GM21825 (cell line): Measurements from ENCODE around the gene EIF3F.
A peak's percentile ranks its signal among the peaks of the same experiment; 100 is the strongest.

Experiments
- ATAC-seq: cut with Tn5 transposase; IDR thresholded peaks from one replicate; pipeline ENCODE4 v1.9.1; 2021; ENCODE audit warnings: mild to moderate bottlenecking, moderate library complexity; ENCODE audit not compliant: unreplicated experiment

The EIF3F gene, protein sequence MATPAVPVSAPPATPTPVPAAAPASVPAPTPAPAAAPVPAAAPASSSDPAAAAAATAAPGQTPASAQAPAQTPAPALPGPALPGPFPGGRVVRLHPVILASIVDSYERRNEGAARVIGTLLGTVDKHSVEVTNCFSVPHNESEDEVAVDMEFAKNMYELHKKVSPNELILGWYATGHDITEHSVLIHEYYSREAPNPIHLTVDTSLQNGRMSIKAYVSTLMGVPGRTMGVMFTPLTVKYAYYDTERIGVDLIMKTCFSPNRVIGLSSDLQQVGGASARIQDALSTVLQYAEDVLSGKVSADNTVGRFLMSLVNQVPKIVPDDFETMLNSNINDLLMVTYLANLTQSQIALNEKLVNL

DNA sequence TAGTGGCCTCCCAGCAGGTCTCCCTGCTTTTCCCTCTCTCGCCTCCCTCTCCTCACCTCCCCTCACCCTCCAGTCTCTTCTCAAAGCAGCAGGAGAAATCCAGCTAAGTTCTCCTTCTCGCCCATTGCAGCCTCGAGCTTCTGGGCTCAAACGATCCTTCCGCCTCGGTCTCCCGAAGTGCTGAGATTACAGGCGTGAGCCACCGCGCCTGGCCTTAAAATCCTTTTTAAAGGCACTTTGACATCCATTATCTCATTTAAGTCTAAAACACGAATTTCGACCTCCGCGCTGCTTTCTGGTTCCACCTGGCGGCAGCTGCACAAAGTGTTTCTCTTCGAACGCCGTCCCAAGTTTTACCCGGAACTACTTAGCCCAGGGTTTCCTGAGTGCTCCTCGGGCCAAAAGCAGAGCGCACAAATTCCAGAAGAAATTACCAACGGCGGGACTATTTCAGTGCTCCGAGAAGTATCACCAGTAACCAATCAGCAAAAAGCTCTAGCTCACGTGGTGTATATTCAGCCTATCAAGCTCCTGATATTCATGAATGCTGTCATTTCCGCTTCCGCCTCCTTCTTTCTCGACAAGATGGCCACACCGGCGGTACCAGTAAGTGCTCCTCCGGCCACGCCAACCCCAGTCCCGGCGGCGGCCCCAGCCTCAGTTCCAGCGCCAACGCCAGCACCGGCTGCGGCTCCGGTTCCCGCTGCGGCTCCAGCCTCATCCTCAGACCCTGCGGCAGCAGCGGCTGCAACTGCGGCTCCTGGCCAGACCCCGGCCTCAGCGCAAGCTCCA, at the start of gene EIF3F:
Gene EIF3F (plus strand): TSS at position 570 of the 792 bp plus-strand sequence. CDS start 16 bp downstream, at position 586.
- ATAC-seq = peak; percentile 96

DNA sequence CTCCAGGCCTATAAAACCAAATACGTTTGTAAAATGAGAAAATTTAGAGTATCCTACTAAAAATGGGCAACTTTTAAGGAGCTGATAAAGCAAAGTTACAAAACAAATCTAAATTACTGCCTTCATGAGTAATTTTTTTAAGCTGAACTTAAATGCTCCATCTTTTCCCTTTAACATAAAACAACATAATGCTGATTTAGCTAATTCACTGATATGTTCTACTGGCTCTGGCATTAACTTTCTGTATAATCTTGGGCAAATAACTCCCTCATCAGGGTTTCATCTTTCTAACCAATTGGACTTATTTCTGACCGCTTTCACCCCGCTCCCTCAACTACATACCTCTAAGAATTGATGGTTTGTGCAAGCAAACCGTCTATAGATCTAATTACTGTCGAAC, 46.0 kb upstream of the EIF3F start:
- no peak for ATAC-seq

DNA sequence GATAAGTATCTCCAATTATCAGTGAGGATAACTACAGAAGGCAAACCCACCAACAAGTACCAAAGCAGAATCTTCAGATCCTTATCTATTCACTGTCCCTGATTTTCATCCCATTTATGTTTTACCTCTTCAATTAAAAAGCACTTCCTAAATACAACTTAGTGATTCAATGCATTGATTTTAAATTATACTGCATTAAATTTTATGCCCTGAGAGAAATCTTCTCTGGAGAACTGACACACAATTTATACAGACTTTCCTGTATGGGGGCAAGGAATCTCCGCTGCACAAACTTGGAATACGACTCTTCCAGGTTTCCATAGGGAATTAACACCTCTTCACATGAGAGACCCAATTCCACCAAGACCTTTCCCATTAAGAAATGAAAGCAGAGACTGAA, 45.5 kb upstream of the EIF3F start, which contains the start of gene OR10A3:
Gene OR10A3 (minus strand): TSS at position 101 of the 400 bp plus-strand sequence. CDS start 2,188 bp downstream, outside the sequence.
- no peak for ATAC-seq

DNA sequence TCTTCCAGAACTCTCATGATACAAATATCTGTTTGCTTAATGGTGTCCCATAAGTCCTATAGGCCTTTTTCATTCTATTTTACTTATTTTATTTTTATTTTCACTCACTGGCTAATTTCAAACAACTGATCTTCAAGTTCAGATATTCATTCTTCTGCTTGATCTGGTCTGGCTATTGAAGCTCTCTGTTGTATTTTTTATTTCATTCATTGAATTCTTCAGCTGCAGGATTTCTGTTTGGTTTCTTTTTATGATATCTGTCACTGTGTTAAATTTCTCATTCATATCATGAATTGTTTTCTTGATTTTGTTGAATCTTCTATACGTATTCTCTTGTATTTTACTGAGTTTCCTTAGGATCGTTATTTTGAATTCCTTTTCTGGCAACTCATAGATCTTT, 43.0 kb upstream of the EIF3F start:
- ATAC-seq = no peak

DNA sequence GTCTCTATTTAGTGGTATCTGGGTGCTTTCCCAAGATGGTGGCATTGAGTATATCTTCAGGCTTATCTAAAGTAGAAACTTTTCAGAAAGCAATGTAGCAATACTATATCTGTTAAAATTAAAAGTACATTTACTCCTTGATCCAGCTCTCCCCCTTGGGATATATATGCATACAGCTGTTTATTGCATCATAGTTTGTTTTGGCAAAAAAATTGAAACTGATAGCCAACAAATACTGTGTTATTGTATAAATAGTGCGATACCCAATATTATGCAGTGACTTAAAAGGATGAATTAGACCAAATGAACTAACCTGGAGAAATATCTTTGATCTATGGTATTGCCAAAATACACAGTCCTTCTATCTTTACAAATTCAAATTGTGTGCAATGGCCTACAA, 37.2 kb upstream of the EIF3F start:
- ATAC-seq = no peak

DNA sequence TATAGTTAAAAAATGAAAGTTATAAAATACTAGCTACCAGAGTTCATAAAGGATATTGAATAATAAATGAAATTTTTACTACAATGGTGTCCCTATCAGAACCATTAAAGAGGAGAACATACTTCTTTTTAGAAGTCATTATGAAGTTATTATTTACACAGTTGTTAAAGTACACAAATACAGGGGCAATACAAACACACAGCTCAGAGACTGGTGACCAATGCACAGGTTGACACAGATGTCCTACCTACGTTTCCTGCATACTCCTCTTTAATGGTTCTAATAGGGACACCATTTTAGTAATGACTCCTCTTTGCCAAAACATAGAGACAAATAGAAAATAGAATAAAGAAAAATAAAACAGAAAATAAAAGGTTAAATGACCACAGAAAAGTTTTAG, 31.9 kb upstream of the EIF3F start:
- ATAC-seq = no peak

DNA sequence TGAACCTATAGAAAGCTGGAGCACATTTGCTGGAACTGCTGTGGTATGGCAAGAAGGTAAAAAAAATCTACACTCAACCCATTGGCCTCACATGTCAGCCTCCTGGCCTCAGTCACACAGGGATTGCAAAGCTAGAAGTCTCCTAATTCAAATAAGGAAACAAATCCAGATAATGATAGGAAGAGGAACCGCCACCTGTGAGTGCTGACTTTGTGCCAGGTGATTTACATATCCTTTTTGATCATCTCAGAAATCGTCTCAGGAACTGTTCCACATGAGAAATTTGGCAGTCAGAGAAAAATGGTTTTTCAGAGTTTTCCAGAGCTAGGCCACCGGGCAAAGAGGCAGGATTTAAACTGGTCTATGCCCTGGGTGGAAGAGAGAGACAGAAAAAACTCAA, 22.9 kb upstream of the EIF3F start:
- no peak for ATAC-seq

DNA sequence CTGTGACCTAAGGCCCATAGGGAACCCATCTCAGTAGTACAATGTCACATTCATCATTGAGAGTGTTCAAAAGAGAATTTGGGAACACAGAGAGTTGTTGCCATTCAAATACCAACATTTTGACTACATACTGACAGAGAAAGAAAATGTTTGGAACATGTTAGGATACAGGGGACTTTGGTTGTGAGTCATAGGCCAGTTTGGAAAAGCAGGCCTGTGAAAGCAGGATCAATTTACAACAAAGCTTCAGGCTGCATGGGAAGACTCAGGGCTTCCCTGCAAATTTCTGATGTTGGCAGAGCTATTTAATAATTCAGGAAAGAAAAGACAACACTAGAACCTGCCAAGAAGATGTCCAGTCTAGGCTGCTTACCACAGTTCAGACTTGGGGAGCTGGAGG, 22.3 kb upstream of the EIF3F start:
- ATAC-seq = no peak

DNA sequence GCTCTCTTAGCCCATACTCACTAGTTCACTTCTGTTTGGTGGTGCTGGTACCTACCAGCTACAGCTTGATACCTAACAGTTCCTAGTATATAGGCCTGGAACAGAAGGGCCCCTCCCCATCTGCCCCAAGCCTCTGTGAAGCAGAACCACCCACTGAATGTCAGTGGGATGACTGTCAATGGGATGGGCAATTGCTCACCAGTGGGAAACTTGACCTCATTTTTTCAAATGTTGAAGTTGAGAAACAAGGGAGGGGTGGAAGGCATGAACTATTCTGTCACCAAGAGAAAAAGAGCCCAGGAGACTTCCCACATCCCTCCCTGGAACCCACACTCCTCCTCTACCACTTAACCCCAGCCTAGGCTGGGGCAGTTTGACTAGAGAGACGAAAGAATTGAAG, 21.8 kb upstream of the EIF3F start, which contains the start of gene NLRP10:
Gene NLRP10 (minus strand): TSS at position 62 of the 400 bp plus-strand sequence. CDS start 1,952 bp downstream, outside the sequence.
- no peak for ATAC-seq

DNA sequence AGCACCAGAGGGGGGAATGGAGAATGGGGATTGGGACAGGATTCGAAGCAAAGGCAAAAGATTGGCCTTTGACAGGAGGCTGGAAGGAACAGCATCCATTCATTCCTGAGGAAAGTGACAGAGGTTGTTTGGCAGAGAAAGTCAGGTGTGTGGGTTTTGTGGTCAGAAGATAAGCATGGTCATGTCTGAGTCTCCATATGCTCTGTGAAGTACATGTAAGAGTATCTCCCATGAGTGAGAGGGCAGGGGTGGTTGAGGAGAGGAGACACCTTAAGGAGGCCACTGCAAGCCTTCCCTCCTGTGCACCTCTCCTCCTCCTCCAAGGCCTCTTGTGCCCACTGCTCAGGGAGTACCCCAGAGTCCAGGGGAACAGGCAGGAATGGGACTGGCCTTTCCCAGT, 20.0 kb upstream of the EIF3F start:
- ATAC-seq = no peak

DNA sequence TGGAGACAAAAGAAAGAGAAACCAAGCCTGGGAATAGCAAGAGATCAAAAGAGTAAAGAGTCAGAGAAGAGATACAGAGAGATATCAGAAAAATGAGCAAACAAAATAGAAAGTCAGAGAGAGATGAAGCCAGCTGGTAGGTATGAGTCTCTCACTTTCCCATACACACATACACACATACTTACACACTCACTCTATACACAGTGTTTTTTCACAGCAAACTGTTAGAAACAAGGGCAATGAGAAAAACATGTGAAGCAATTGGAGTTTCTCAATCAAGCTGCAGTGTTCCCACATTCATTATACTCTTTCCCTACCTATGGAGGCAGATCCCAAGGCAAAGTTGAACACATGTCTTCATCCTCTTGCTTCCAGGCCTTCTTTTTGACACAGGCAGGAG, 19.3 kb upstream of the EIF3F start:
- ATAC-seq = no peak

DNA sequence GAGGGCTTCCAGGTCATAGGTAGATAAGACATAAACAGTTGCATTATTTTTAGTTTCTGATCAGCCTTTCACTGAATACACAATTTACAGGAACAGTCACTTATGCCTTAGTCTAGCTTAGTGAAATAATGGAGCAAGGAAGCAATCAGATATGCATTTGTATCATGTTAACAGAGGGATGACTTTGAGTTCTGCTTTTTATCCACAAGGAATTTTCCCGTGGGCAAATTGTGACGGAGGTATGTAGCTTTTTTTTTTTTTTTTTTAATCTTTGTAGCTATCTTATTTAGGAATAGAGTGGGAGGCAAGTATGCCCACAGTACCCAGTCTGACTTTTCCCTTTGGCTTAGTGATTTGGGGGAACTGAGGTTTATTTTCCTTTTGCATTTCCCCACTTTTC, 18.5 kb upstream of the EIF3F start:
- ATAC-seq = no peak

DNA sequence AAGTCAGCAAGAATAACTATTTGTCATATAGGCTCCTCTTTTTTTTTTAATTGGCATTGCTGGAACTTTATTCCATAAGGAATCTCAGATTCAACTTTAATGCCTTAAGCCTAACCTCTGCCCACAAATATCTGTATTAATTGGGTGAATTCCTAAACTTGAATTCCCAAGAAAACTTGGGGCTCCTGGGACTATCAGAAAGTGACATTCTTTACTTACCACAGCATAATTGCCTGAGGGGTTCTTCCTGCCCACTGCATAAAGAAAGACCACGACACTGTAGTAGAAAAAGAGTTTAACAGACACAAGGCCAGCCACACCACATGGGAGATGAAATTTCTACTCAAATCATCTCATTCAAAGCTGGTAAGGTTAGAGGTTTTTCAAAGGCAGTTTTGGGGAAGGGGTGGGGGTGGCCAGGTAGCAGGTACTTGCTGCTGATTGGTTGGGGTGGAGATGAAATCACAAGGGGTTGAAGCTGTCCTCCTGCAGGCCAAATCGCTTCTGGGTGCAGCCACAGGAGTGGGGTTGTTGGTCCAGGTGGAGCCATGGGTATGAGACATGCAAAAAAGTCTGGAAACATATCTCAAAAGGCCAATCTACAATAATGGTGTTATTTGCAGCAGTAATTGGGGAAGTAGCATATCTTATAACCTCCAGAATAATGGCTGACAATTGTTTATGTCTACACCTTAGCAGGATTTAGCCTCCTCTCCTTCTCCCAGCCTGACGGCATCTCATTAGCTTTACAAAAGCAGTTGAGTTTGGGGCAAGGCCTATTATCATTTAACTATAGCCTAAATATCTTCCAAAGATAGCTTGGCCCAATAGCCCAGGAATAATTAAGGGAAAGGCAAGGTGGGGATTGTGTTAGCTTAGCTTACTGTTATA, 17.1 kb upstream of the EIF3F start:
- ATAC-seq = no peak

DNA sequence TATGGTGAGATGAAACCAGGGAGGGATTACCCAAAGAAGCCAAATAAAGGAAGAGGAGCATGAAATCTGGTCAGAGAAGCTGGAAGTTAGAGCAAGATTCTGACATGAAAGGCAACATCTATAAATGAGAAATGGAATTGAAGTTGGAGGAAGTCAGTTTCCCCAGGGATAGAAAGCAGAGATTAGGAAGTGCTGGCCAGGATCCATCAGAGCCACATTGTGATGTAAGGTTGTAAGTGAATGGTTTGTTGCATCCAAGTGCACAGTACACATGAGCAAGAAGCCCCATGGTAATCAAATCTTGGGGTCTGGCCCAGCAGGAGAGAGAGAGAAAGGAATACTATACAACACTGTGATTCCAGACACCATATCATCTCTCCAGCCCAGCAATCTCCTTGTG, 15.3 kb upstream of the EIF3F start:
- no peak for ATAC-seq

DNA sequence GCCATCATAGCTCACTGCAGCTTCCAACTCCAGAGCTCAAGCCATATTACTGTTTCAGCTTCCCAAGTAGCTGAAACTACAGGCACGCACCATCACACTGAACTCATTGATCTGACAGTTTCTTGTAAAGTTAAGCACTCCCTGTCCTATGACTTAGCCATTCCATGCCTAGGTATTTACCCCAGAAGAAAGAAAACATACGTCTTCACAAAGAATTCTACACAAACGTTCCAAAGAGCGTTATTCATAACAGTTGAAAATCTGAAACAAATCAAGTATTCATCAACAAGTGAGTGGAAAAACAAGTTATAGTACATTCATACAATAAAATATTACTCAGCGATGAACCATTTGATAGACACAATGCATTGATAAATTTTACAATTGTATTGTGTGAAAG, 14.1 kb upstream of the EIF3F start:
- ATAC-seq = no peak

DNA sequence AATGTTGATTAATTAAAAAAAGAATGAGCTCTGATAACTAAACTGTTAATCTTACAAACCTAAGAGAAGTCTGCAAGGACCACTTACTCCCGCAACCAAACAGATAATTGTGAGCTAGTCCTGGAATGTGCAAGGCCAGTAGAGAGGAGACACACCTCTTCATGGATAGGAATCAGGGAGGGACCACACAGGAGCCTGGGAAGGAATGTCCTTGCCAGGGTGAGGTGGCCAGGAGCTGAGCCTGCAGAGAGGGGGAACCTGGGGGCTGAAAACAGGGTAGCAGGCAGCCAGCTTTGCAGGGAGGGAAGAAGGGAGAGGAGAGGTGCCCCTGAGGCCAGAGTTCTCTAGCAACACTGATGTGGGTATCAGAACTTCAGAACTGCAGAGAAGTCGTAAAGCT, 12.5 kb upstream of the EIF3F start:
- no peak for ATAC-seq

DNA sequence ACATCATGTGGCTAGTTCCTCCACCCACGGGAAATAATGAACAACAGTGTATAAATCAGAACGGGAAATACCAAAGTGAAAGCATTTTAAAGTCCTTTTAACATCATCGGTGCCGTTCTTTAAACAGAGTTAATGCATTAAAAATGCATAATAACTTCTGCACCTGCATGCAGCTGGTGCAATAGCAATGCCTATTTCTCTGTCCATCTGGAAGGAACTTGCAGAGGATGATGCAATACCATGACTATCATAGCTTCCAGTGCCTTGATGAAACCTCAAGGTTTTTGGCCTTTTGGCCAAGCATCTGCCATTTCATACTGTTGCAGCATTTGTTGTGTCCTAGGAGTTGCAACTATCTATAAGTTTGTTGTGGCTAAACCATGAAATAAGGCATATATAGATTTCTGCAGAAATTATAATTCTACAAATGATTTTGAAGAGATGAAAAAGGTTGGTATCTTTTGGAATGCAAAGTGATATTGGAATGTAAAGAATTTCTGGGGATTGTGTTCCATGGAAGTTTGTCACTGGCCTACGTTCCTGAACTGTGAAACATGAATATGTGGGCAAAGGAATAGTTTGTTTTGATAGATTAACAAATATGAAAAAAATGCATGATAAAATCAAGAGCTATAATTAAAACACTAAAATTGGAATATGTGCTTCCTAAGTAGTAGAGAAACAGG, 9.8 kb upstream of the EIF3F start:
- no peak for ATAC-seq

DNA sequence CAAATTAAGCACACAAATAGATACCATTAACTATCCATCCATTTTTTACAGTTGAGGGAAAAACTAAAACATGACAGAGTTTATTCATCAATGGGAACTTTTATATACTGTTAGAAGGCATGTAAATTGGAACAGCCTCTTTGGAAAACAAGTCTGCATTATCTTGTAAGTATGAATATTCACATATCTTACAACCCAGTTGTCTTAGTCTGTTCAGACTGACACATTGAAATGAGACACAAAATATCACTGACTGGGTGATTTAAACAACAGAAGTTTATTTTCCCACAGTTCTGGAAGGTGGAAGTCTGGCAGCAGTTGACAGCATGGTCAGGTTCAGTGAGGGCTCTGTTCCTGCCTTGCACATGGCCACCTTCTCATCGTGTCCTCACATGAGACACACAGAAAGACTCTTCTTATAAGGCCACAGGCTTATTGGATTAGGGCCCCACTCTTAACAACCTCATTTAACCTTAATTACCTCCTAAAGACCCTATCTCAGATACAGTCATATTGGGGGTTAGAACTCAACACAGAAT, 5.4 kb upstream of the EIF3F start:
- no peak for ATAC-seq

DNA sequence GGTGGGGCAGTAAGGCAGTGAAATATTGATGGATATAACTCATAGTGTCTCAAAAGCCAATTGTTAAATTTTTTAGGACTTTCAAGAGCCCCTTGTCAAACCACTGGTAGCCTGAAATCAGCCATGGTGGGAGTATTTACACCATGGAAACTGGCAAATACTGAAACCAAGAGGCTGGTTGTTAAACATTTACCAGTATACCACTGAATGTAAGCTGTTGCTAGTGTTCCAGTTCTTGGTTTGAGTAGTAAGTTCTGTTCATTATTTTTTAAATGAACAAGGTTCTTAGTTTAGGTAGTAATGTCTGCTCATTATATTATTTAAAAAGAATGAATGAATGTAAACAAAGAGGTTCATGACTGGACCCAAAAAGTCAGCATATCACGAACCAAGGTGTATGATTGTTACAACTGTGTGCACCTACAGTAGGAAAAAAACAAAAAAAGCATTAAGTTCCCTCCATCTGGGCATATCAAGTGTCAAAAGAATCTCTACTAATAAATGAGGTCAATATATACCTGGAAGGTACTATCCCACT, 4.5 kb upstream of the EIF3F start:
- ATAC-seq = peak; percentile 47
